Right renal cortex interstitium (tissue), 3 donors: ENCODE results near the gene SRSF9. TPM values are rescaled to one million over a fixed set of nuclear protein-coding genes. Genes with fewer than 3 reads are reported as not detected.
"Not testable (repeated sequence)": the region's sequence is repeated elsewhere in the genome, so short reads cannot be mapped to it uniquely, and the experiment has no call there.

Experiments
- DNase-seq, 3 donors: peaks; one replicate each; pipeline ENCODE4 v3.0.0-alpha.2; 2013; ENCODE audit warnings: low read depth in 3 of 3, low spot score in 2 of 3
- polyA plus RNA-seq, 3 donors: library from polyadenylated mRNA; unstranded; fragments of 120-200 nt; gene quantifications; one replicate each; pipeline ENCODE4 v1.2.1, GENCODE V29; 2013; ENCODE audit not compliant: insufficient read length in 3 of 3

SRSF9 gene
- polyA plus RNA-seq, 3 donors: 204 to 236 (median 228) TPM

DNA sequence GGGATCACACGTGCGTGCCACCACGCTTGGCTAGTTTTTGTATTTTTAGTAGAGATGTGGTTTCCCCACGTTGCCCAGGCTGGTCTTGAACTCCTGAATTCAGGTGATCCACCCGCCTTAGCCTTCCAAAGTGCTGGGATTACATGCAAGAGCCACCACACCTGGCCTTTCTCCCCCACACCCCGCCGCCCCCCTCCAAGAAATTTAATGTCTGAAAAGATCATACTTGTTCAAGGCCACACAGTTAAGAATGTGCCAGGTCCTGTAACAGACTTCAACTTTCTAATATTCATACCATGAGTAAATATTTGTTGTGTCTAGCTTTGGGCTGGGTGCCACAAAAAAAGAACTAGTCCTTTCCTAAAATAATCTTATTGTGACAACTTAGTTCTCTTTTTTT, 14.2 kb downstream of the SRSF9 start:
- no peak for DNase-seq

DNA sequence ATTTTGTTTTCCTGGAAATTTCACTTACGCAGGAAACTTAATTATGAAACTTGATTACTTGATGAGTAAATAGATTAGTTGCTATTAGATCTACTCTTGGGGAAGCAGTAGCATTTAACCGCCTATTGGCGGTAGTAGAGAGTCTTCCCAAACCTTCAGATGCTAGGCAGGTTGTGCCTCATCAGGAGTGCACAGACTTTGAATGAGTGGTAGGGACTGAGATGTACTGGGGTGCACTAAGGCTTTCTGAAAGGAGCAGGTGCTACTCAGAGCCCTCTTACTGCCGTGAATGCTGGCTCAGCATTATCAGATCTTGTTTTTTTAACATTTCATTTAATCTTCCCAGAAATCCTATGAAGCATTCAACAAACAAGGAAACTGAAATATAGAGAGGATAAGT, 15.6 kb downstream of the SRSF9 start:
- DNase-seq: no peak

DNA sequence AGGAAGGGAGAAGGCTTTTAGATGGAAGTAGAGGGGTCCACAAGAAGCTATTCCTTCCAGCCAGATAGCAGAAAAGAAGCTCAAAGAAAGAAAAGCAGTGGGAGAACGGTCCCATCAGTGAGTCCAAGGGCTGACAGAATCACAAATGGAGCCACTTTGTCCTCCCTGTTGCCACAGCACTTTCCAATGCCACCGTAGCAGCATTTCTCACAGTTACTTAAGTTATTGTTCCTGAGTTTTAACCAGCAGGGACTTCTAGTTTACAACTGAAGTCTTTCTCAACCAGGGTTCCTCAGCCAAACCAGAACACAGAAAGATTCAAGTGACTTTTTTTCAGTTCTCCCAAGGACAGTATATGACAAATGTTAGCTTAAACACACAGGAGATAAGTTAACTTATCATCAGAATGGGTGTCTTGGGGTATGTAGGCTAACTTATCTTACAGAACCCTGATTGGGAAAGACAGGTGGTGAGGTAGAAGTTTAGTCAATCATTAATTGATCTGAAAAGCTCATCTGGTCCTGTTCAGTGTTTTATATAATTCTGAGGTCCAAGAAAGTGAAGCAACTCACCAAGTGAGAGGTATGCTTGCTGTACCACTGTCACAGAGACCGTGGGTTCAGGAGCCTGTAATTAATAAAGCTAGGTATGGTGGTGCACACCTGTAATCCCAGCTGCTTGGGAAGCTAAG, 16.3 kb downstream of the SRSF9 start:
- DNase-seq: no peak

DNA sequence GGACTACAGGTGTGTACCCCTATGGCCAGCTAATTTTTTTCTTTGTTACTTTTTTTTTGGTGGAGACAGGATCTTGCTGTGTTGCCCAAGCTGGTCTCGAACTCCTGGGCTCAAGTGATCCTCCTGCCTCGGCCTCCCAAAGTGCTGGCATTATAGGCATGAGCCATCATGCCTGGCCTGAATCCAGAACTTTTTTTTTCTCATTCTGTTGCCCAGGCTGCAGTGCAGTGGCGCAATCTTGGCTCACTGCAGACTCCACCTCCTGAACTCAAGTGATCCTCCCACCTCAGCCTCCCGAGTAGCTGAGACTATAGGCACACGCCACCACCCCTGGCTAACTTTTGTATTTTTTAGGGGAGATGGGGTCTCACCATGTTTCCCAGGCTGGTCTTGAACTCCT, 17.0 kb downstream of the SRSF9 start:
- DNase-seq: not testable (repeated sequence)

GRCh38 chr12:120447992-120448391, 21.6 kb downstream of the SRSF9 start:
- DNase-seq: no peak

DNA sequence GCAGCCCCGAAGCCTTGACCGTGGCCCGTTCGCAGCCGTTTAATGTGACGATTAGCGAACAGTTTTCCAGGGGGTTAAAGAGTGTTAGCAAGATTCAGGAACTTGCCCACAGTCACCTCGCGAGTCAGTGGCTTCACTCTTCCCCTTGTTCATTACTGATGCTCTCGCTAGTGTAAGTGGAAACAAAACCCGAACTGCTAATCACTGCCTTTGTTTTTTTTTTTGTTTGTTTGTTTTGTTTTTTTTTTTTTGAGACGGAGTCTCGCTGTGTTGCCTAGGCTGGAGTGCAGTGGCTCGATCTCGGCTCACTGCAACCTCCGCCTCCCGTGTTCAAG, 22.7 kb downstream of the SRSF9 start:
- DNase-seq: not testable (repeated sequence)

DNA sequence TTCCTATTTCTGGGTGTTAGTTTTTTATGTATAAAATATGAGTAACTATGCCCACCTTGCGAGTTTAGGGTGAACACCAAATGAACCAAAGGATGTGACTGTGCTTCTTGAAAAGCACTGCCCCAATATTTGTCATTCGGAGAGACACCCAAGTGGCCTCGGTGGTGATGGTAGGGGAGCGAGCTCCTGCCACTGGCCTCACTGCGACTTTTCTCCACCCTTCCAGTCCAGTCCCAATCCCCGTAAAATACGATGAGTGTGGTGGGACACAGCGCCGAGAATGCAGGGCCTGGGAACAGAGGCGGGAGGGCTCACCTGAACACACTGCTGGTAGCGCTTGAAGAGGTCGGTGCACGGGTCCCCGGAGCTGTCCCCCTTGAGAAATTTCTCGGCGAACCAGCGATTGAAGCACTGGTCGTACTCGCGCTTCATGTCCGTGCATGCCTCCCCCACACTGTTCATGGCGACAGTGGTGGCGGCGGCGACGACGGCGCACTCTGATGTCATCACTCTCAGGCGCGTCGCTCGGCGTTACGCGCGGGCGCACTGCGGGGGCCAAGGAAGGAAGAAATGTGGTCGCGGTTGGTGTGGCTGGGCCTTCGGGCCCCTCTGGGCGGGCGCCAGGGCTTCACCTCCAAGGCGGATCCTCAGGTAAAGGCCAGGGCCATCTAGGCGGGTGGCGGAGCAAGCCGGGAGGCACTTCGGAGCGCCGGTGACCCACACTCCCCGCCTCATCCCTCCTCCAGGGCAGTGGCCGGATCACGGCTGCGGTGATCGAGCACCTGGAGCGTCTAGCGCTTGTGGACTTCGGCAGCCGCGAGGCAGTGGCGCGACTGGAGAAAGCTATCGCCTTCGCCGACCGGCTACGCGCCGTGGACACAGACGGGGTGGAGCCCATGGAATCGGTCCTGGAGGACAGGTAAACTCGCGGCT, 23.4 kb downstream of the SRSF9 start, which contains the start of the genes GATC and TRIAP1:
Gene GATC, plus strand, starts transcription at position 534 of the 933 bp plus-strand sequence. Its CDS starts 37 bp downstream, at position 571.
Gene TRIAP1, minus strand, starts transcription at position 474 of the 933 bp plus-strand sequence. Its CDS starts 12 bp downstream, at position 462.
- DNase-seq: peak in 2 of 3 donors; percentile 75 to 79

DNA sequence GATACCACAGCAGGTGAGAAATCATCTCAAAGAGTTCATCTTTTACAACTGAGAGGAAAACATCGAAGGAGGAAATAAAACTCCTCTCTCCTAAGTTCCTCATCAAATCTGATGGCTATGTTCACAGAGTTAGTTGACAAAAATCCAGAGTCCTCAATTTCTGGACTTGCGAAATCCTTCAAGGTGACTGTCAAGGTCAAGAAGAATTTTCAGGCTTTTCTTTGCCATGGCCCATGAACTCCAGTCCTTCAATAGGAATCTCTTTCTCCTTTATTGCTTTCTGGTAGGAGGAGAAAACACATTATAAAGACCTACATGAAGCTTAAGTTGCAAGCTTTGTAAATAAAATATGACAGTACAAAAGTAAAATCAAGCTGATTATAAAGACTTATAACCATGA, 24.9 kb downstream of the SRSF9 start:
- no peak for DNase-seq

DNA sequence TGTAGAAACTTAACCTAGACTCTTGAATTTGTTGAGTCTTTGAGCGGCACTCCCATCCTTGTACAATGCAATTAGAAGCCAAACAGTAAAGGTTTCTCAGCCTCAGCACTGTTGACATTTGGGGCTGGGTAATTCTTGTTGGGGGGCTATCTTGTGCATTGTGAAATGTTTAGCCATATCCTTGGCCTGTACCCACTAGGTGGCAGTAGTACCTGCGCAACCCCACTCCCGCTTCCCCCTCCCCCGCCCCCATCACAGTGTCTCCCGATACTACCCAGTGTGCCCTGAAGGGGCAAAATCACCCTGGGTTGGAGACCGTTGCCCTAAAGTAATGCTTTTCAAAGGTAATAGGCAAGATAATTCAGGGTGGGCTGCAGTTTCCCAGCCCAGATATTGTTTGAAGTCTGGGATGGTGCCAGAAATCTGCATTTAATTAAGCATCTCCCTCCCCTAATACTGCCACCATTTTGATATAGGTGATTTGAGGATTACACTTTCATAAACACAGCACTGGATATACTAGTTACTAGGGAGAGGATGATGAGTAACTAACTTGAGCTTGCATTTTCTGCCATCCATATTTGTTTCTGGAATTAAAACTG, 29.8 kb downstream of the SRSF9 start:
- peak in 1 of 3 donors; percentile 32 for DNase-seq

GRCh38 chr12:120438495-120439198, 30.9 kb downstream of the SRSF9 start:
- no peak for DNase-seq

GRCh38 chr12:120437735-120438494, 31.6 kb downstream of the SRSF9 start, which contains the start of gene COX6A1:
COX6A1 (plus strand) TSS chr12:120438113; CDS start chr12:120438127, 14 bp downstream.
- peak in 2 of 3 donors; percentile 85 to 89 for DNase-seq

DNA sequence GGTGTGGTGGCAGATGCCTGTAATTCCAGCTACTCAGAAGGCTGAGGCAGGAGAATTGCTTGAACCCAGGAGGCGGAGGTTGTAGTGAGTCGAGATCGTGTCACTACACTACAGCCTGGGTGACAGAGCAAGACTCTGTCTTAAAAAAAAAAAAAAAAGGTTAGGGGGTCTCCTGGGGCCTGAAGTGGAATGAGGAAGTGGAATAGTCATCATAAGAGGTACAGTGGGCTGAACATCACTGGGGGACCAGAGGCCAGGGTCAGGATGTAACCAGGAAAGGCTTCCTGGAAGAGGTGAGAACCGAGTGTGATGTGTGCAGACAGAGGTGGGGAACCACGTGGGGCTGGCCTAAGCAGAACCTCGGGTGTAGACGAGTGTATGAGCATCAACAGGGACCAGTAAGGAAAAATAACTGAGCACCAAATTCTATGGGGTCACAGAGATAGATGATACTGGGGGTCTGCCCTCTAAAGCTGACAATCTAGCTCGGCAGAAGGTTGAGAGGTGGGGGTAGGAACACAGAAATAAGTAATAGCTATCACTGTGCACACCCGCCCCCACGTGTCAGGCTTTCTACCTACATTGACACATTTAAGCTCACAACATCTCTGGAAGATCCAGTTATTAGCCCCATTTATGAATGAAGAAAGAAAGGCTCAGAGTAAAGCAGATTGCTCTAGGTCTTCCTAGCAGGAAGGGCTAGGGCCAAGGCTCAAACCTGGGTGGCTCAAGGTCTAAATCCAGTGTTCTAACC, 36.6 kb downstream of the SRSF9 start:
- no peak for DNase-seq

- DNase-seq: no peak
These were observed 40.2 kb downstream of the SRSF9 start for GRCh38 chr12:120429368-120429767.

GRCh38 chr12:120428597-120429229, 40.8 kb downstream of the SRSF9 start:
- no peak for DNase-seq

GRCh38 chr12:120425797-120426196, 43.8 kb downstream of the SRSF9 start:
- DNase-seq: no peak

GRCh38 chr12:120422892-120423456, 46.6 kb downstream of the SRSF9 start:
- DNase-seq: no peak

- DNase-seq: no peak
These were observed 47.8 kb downstream of the SRSF9 start for GRCh38 chr12:120421701-120422100.

DNA sequence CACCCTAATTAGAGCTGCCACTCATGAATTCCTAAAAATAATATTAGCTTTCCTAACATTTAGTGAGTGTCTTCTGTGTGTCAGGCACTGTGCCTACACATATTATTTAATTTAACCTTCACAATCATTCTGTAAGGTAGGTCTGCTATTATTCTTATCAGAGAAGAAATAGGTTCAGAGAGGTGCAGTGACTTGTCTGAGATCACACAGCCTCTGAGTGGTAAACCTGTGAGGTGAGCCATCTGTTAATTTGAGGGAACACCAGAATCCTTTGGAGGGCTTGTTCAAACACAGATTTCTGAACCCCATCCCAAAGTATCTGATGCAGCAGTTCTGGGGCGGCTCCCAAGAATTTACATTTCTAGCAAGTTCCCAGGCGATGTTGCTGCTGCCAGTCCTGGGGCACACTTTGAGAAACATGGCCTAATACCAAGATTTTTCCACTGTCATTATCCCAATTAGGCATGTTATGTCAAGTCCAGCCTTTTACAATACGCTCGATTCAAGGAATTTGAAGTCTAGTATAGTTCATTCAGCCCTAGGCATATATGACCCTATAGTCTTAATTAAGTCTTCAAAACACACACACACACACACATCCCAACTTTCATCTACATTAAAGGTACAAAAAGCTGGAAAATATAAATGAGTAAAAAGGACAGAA, 51.5 kb downstream of the SRSF9 start:
- no peak for DNase-seq
